DMS53 treated with DMSO at 0.1 percent for 48 hours (cell line): ENCODE results near the gene IZUMO2.
"Not testable (repeated sequence)": the region's sequence is repeated elsewhere in the genome, so short reads cannot be mapped to it uniquely, and the experiment has no call there.

Source experiments
- DNase-seq: peaks from one replicate; lab custom pipeline; 2025; ENCODE audit not compliant: unreplicated experiment; lab: John Stamatoyannopoulos, UW

IZUMO2 gene

DNA sequence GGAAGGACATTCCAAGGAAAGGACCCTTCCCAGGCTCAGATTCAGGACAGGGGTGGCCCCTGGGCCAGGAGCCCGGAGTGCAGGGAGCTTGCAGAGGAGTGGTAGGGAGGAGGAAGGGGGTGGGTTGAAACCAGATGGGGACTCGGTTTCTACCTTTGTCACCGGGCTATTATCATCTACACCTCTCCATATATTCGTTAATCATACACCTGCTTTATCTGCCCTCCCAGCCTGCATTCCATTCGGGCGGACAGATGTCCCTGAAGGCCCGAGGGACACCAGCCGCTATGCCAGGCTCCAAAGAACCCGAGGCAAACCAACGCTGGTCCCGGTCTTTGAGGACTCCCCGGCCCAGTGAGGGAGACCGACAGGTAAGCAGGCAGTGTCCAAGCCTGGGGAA is 24.9 kb upstream of the IZUMO2 start:
- no peak for DNase-seq

DNA sequence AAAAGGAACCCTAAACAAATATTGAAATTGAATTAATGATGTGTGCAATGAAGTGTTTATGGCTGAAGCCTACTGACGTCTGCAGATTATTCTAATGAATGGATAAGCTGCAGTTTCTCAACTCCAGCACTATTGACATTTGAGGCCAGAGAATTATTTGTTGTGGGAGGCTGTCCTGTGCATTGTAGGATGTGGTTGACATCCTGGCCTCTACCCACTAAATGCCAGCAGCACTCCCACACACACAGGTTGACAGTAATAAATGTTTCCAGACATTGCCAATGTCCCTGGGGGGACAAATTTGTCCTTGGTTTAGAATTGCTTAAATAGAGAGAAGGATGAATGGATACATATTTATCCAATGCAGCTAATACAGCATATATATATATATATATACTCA is 21.1 kb upstream of the IZUMO2 start:
- DNase-seq: no peak

DNA sequence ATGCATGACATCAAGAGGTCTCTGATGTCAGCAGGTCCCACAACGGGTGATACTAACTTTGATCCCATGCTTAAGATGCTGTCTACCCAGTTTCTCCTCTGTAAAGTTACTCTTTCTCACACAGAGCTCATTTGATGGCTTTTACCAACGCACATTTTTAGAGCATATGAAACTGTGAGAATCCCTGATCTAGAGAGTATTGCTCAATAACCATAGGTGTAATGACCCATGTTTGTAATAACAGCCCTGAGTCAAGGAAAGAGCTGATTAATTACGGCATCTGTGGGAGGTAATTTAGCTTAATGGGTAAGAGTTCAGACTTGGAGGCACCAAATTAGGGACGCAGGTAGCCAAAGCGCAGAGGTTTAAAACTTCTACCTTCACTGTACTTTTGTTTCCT is 18.0 kb upstream of the IZUMO2 start:
- no peak for DNase-seq

DNA sequence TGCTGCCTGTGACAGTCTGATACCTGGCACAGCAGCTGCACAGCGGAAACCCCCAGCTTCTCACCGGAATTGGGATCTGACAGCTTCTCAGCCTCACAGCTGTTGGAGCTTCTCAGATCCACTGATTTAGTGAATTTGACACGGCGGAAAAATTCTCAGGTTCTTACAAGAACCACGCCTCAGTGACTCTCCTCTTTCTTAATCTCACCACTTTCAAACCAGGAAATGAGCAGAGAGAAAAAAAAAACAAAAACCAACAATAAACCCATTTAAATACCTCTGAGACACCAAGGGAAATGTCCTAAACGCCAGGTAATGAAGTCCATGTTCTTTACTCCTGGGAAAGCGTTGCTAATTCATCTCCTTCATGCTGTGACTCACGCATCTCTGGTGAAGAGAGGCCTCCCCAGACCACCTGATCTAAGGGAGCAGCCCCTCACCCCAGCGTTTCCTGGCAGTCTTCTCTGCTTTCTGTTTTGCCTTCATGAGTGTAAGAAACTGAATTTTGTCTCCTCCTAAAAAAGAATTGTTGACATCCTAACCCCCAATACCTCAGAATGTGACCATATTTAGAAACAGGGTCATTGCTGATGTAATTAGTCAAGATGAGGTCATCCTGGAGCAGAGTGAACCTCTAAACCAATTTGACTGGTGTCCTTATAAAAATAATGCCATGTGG is 15.9 kb upstream of the IZUMO2 start:
- DNase-seq: no peak

DNA sequence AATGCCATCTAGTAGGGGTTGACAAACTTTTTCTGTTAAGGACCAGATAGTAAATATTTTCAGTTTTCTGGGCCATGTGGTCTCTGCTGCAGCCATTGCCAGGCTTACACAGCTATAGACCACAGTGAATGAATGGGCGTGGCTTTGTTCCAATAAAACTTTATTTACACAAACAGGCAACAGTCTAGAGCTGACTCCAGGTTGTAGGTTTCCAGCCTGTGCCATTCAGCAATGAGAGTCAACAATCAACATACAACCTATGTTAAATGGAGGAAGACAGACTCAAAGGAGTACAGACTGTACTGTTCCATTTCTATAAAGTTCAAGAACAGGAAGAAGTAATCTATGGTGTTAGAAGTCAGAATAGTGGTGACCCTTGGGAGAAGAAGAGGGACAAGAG is 15.2 kb upstream of the IZUMO2 start:
- DNase-seq: no peak

DNA sequence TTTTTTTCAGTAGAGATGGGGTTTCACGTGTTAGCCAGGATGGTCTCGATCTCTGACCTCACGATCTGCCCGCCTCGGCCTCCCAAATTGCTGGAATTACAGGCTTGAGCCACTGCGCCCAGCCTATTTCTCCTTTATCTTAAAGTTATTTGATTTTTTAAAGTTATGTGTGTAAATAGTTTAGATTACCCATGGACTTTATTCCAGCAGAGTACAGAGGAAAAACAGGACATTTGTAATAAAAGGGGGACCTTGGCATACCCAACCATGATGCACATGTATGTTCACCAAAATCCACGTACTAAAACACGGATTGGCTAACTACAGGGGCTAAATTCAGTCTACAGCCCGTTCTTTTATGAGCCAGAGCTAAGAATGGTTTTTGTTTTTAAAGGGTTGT is 13.7 kb upstream of the IZUMO2 start:
- DNase-seq: no peak

DNA sequence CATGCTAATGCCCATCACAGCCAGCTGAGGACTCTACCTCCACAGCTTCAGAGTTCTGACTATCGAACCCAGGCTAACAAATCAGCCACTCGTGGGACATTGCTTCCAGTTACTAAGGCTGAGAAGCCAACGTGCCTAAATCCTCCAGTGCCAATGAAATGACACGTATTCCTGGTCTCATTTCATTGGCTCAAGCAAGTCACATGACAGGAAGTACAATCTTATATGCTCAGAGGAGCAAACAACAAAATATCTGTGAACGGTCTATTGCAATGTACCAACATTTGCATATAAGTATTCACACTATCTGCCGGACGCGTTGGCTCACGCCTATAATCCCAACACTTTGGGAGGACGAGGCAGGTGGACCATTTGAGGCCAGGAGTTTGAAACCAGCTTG is 12.8 kb upstream of the IZUMO2 start:
- no peak for DNase-seq

DNA sequence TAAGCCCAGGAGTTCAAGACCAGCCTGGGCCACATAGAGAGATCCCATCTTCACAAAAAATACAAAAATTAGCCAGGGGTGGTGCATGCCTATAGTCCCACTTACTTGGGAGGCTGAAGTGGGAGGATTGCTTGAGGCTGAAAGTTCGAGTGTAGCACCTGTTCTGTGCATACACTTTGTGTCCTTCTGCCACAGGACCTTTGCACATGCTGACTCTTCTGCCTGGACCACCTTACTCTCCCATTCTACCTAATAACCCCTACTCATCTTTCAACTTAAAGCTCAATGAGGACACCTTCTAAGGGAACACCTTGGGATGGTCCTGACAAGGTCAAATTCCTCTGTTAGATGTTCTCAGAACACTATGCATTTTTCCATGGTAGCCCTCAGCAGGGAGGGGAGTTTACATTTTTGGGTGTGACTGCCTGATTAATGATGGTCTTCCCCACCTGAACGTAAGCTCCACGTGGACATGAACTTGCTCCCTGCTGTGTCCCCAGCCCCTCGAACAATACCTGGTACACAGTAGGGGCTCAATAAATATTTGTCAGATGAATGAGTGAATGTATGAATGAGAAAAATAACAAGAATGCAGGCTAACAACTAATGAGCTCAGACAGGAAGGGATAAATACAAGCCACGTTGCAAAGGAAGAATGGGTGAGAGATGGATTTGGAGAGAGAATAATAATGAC is 11.2 kb upstream of the IZUMO2 start:
- DNase-seq: no peak

DNA sequence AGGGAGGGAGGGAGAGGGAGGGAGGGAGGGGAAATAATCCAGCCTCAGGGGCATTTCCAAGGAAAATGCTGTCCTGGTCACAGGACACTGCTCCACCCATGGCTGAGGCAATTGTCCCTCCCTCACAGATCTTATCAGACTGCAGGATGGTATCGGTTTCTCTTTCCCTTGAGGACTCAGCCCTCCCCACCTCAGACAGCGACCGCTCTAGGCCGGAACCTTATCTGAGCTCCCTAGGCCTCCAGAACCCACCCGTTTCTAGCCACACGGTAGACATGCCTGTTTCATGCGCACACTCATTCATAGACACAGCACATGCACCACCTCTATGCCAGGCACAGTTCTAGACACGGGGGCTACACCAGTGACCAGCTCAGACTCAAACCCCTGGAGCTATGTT is 10.0 kb upstream of the IZUMO2 start:
- no peak for DNase-seq

DNA sequence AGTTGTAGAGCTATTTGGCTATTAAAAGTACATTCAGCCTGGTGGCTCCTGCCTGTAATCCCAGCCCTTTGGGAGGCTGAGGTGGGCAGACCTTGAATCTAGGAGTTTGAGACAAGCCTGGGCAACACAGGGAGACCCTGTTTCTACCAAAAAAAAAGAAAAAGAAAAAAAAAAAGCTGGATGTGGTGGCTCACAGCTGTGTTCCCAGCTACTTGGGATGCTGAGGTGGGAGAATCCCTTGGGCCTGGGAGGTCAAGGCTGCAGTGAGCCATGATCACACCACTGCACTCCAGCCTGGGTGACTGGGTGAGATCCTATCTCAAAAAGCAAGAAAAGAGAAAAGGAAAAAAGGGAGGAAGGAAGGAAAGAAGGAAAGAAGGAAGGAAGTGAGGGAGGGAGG is 9.6 kb upstream of the IZUMO2 start:
- DNase-seq: no peak

DNA sequence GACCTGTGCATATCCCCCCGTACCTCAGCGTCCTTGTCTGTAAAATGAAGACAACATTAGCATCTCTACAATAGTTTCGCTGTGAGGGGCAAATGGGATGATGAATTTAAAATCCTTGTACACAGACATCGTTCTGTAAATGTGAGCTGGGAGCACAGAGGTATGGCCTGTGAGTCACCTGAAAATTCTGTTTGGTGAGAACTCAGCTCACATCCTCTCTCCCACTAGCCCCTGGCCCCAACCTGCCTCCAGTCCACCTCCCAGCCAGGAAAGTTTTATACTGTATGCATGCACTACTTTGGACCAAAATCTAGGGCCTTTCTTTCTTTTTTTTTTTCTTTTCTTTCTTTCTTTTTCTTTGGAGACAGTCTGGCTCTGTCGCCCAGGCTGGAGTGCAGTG is 8.7 kb upstream of the IZUMO2 start:
- no peak for DNase-seq

DNA sequence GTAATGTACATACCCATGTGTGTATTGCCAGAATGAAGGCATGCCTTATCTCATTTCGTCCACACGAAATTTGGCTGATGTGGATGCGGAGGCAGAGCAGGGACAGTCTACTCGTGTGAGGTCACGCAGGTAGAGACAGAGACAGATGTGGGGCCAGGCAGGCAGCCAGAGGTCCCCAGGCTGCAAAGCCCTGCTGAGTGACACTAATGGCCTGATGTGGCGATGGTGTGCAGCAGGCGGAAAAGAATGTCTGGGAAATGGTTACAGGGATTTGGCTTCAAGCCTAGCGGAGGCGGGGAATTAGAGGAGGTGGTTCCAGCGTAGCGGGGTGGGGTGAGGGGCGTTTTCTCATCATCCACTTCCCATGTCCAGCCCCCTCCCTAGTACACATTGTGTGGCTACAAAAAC is 4.2 kb upstream of the IZUMO2 start:
- DNase-seq: no peak

DNA sequence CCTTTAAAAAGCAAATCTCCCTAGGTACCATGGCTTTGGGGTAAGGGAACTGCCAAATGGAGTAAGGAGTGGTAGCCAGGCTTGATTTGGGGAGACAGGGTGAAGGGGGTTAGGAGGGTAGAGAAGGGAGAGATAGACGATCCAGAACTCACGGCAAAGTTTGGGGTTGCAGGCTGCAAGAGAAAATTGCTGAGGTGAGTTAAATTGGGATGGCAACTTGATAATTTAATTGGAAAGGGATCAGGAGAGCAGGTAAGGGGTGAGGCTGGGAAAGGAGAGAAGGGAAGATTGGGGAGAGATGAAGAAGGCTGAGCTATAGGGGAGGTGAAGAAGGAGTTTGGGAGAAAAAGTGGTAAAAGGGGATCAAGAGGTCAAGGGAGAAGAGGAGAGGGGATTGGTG is 4.0 kb downstream of the IZUMO2 start:
- DNase-seq: no peak

DNA sequence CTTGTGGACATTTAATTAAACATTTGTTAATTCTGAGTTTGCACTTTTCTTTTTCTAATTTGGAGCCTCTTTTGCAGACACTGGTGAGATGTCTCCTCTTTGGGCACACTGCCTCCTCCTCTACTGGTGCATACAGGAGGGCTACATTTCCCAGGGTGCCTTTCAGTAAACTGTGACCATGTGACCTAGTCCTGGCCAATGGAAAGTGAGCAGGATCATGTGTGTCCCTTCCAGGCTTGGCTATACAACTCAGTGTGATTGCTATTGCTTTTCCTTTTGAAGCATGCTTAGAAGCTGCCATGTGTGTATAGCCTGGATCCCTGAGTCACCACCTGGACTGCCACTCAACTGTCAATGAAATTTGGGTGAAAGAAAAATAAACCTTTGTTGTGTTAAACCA is 4.5 kb downstream of the IZUMO2 start:
- DNase-seq: no peak

DNA sequence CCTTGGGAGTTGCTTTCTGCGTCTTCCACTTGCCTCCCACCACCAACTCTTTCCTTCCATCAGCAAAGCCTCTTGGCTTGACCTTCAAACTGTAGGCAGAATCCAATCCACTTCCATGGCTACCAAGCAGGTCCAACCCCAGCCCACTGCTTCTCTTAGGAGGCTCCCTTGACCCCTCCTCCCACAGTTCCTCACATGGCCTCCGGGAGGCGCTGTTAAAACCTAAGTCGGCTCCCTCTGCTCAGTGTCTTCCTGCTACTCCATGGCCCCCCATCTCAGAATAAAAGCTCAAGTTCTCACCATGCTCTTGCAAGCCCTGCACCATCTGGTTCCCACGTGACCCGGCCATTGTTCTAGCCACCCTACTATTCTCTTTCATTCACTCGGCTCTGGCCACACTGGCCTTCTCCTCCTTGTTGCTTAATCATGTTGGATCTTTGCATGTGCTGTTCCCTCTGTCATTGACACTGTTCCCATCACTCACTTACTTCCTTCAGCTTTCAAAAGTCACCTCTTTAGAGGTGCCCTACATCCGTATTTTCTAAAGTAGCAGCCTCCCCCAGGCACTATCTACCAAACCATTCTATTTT is 7.5 kb downstream of the IZUMO2 start:
- no peak for DNase-seq

DNA sequence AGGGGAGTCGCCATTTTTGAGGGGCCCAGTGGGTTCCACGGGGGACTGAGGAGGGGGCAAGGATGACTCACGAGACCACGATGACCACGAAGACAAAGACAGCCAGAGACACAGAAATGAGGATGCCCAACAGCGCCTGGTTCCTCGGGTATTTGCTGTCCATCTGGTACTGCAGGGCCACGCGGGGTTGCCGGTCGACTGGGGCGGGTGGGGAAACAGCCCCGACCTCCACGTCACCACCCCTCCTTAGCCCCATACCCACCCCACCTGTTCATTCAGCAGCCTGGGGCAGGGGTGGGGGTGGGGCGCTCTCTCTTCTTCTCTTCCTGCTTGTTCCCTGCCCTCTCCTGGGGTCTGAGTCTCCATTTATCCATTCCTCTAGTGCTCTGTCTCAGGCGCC is 8.6 kb downstream of the IZUMO2 start:
- DNase-seq: no peak

DNA sequence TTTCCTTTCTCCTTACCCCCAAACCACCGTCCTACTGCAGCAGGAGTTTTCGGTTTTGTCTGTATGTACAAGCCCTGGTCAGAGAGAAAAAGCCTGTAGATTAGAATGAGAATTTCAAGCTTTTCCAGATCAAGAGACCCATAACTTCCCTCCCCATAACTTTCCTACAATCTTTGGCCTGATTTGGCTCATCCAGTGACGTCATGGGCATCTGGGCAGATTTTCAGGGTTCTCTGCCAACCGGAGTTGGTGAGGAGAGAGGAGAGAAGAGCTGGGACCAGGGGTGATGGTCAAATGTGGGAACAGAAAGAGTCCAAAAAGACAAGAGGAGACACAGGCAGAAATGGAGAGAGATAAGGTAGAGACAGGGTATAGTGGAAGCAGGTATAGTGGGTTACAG is 10.5 kb downstream of the IZUMO2 start:
- DNase-seq: no peak

DNA sequence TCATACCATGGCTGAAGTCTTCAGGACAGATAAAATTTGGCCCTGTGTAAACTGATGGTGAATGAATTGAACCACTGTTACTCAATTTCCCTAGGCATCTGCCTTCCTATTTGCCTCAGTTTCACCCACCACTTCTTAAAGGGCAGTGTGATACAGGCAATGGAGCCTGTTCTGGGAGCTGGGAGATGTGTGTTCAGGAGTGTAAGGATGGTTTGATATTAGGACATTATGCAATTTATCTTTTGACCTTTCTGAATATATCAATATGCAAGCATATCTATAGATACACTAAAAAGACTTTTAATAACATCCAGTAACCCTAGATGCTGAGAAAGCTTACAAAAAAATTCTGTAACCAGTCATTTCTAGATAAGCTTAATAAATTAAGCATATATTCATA is 14.6 kb downstream of the IZUMO2 start:
- DNase-seq: no peak

DNA sequence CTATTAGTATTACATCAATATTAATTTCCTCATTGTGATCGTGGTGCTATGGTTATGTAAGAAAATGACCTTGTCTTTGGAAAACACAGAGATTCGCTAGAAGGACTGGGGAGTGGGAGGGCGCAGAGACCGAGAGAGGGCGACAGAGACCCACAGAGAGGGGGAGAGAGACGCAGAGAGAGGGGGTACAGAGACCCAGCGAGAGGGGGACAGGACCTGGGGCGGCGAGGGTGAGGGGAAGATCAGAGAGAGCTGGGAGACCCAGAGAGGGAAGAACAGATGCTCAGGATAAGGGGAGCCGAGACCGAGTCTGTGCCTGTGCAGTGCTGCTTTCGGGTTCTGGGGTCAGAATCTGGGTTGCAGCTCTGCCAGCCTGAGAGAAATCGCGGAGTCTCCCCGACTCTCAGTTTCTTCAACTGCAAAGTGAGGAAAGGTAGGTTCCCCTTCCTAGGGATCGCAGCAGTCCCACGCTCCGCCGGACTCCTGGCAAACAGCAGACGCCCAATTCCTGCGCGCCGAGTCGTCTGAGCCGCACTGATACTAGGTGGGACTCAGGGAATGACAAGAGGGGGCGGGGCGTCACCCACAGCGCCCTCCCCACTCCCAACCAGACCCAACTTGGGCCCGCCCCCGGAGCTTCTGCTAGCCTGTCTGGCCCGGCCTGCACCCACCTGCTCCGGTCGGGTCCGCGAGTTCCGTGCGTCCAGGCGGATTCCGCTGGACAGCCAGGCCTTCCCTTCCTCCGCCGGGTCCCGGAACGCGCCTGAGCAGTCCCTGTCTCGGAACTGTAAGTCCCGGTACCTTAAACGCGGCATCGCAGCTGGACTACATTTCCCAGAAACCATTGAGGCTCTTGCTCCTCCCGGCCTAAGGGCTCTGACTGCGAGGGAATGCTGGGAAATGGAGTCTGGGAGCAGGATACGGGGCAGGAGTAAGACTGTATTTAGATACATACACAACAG is 15.3 kb downstream of the IZUMO2 start:
- DNase-seq: peak; percentile 78

DNA sequence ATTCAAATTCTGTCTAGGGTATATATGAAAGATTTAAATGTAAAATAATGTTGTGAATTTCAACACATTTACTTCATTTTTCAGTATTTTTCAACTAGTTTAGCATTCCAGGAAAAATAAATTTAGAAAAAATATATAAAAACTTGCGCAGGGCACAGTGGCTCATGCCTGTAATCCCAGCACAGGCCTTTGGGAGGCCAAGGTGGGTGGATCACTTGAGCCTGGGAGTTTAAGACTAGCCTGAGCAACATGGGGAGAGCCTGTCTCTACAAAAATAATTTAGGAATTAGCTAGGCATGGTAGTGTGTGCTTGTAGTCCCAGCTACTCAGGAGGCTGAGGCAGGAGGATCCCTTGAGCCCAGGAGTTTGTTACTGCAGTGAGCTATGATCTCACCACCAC is 21.2 kb downstream of the IZUMO2 start:
- DNase-seq: not testable (repeated sequence)

DNA sequence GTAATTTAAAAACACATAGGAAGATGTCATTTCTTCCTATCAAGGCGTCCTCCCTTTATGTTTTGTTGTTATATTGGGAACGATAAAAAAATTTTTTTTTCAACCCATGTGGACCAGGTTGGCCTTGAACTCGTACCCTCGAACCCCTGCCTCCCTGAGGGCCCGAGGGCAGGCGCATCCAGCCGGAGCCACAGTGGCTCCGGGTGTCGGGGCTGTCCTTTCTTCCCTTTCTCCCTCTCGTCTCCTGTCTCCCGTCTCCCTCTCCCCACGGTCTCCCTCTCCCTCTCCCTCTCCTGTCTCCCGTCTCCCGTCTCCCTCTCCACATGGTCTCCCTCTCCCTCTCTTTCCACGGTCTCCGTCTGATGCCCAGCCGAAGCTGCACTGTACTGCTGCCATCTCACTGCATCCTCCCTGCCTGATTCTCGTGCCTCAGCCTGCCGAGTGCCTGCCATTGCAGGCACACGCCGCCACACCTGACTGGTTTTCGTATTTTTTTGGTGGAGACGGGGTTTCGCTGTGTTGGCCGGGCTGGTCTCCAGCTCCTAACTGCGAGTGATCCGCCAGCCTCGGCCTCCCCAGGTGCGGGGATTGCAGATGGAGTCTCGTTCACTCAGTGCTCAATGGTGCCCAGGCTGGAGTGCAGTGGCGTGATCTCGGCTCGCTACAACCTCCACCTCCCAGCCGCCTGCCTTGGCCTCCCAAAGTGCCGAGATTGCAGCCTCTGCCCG is 22.8 kb downstream of the IZUMO2 start:
- DNase-seq: not testable (repeated sequence)
